GM18907 (cell line): ENCODE data around the gene SMIM1.

Experiments
- ATAC-seq: cut with Tn5 transposase; IDR thresholded peaks from one replicate; pipeline ENCODE4 v1.9.1; 2021; ENCODE audit warnings: mild to moderate bottlenecking, moderate library complexity; ENCODE audit not compliant: unreplicated experiment

The SMIM1 gene

GRCh38 chr1:3817821-3818597 is 45.5 kb downstream of the SMIM1 start:
- no peak for ATAC-seq

DNA sequence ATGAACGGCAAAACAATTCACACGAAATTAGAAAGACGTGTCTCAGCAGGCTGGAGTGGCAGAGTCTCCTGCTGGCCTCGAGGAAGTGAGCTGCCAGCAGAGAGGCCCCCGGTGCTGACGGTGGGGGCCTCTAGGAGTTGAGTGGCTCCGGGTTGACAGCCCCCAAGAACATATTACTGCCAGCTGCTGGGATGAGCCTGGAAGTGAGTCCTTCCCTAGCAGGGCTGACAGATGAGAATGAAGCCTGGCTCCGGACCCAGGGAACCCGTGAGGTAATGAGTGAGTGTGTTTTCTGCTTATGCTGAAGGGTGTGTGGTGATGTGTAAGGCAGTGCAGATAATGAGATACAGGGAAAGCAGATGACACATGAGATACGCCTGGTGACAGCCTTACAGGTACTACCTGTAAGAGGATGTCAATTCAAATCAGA is 47.2 kb downstream of the SMIM1 start:
- ATAC-seq, result no peak

- no peak for ATAC-seq
Measured at GRCh38 chr1:3820316-3820715, 47.8 kb downstream of the SMIM1 start.

GRCh38 chr1:3821004-3821403 is 48.5 kb downstream of the SMIM1 start:
- ATAC-seq, result no peak

GRCh38 chr1:3821447-3821846 is 48.9 kb downstream of the SMIM1 start:
- no peak for ATAC-seq

DNA sequence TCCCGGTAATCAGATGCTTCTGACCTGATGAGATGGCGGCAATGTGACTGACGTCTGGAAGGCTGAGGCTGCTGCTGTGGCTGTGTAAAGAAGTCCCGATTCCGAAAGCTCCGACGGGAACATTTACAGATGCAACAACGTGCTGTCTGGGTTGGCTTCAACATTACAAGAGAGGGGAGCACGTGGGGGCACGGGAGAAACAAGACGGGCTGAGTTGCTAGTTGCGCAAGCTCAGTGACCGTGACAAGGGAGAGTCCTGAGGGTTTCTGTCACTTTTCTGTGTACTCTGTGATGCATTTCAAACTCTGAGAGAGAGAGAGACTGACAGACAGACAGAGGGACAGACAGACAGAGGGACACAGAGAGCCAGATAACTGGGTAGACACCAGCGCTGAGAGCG is 49.4 kb downstream of the SMIM1 start:
- ATAC-seq, result no peak

- ATAC-seq, result no peak
Measured at GRCh38 chr1:3822421-3822820, 49.9 kb downstream of the SMIM1 start.

GRCh38 chr1:3824650-3825049 is 52.1 kb downstream of the SMIM1 start:
- ATAC-seq, result no peak

- ATAC-seq, result no peak
Measured at GRCh38 chr1:3825356-3825755, 52.8 kb downstream of the SMIM1 start.
